GM18867 (cell line): ENCODE measurements around the gene ACAT2.
A peak's percentile ranks its signal among the peaks of the same experiment; 100 is the strongest.
"Not testable (repeated sequence)": the region's sequence is repeated elsewhere in the genome, so short reads cannot be mapped to it uniquely, and the experiment has no call there.

Experiments
- ATAC-seq: cut with Tn5 transposase; IDR thresholded peaks from one replicate; pipeline ENCODE4 v1.9.1; 2021; ENCODE audit warnings: mild to moderate bottlenecking, moderate library complexity; ENCODE audit not compliant: unreplicated experiment

ACAT2 gene

DNA sequence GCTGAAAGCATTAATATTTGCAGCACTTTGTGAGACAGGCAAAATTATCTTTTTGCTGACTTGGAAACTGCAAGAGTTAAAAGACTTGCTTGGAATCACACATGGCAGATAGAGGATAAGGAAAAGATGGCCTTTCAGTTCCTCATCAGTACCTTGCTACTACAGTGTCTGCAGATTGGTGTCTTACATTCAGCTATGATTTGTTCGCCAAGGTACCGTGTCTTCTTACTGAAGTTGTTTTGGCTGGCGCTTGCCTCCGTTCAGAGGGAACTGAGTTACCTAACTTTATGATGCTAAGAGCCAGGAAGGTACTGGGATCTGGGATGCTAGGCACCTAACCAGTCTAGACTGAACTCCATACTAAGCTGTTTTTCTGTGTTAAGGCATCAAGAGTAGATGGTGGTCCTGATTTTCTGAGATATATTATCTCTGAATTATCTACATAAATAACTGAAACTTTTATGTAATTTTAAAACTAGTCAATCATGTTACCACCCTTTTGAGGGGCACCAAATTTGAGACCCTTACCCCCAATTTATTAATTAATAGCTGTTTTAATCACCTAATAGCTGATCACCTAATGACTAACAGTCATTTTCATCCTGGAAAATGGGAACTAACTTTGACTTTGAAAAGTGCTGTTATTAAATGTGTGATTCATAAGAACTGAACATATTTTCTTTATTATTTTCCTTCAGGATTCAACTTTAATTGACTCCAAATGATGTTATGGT lies 32.1 kb upstream of the ACAT2 start:
- peak; percentile 23 for ATAC-seq

DNA sequence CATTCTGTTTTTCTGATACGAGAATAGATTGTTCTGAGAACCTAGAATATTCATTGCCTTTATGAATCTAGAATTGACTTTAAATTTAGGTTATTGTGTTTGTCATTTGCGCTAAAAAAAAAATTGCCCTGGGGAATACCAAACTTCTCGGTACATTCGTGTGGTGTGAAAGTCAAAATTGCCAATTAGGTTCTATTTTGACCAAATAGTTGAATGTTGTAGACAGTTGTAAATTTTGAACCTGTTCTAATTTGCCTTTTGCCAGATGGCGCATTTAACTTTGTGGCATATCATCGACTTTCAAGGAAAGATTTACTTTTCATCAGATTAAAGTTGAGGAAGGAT lies 31.5 kb upstream of the ACAT2 start:
- no peak for ATAC-seq

DNA sequence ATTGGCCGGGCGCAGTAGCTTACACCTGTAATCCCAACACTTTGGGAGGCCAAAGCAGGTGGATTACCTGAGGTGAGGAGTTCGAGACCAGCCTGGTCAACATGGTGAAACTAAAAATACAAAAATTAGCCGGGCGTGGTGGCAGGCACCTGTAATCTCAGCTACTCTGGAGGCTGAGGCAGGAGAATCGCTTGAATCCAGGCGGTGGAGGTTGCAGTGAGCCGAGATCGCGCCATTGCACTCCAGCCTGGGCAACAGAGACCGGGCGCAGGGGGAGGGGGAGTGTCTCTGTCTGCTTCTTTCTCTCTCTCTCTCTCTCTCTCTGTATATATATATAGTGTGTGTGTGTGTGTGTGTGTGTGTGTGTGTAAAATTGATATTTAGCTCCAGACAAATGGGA lies 29.3 kb upstream of the ACAT2 start:
- not testable (repeated sequence) for ATAC-seq

DNA sequence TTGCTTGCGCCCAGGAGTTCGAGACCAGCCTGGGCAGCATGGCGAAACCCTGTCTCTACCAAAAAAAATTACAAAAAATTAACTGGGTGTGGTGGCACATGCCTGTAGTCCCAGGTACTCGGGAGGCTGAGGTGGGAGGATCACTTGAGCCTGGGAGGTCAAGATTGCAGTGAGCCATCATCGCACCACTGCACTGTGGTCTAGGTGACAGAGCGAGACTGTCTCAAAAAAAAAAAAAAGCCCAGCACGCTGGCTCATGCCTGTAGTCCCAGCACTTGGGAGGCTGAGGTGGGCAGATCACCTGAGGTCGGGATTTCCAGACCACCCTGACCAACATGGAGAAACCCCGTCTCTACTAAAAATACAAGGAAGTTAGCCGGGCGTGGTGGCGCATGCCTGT lies 28.4 kb upstream of the ACAT2 start:
- not testable (repeated sequence) for ATAC-seq

DNA sequence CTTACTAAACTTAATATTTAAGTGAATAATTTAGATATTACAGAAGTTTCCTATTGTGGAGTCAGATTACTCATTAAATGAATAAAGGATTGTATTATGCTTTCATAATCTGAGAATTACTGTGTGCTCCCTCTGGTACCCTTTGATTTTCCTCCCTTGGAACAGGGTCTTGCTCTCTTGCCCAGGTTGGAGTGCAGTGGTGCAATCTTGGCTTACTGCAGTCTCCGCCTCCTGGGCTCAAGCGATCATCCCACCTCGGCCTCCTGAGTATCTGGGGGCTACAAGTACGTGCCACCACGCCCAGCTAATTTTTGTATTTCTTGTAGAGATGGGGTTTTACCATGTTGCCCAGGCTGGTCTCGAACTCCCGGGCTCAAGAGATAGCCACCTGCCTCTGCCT lies 24.9 kb upstream of the ACAT2 start:
- no peak for ATAC-seq

DNA sequence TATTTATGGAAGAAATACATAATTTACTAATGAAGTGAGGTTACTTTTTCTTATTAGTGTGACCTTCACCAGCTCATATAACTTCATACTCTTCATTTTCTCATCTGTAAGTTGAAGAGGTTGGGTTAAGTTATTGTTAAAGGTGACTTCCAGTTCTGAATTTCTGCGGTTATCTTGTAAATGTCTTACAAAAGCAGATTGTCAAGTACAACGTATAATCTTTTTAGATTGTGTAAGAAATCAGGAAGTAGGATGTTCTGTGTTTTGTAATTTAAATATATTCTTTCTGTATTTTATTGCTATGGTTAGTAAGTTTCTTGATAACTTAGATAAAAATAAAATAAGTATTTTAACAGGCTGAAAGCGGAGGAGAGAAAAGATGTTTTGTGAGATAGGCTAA lies 22.5 kb upstream of the ACAT2 start:
- ATAC-seq = no peak

DNA sequence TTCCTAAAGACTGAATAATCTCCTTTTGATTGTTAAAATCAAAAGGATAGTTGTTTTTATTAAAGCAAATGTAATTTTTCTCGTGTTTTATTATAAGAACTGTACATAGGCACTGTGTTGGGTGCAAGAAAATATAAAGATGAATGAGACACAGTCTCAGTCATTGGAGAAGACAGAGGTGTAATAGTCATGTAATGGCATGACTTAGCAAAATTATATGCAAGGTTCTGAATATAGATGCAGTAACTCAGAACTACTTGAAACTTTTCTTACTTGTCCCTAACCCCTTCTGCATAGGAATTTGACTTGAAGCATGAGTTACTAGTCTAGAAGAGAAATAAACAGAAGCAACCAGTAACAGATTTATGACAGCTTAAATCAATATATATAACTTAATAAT lies 19.7 kb upstream of the ACAT2 start:
- ATAC-seq = no peak

DNA sequence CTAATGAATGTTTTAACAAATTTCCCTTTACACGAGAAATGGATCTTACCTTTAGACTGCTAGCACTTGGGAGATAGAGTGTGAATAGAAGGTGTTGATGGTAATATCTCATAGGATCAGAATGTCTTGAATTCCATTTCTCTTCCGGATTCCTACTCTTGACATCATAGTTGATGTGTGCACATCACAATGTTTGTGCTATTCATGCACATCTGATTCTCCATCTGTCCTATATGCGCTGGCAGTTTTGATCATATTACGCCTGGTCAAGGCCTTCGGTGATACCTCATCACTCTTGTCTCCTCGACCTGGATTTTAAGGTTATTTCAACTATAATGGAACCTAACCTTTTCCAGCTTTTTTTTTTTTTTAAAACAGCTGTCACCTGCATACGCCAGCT lies 16.8 kb upstream of the ACAT2 start:
- no peak for ATAC-seq

DNA sequence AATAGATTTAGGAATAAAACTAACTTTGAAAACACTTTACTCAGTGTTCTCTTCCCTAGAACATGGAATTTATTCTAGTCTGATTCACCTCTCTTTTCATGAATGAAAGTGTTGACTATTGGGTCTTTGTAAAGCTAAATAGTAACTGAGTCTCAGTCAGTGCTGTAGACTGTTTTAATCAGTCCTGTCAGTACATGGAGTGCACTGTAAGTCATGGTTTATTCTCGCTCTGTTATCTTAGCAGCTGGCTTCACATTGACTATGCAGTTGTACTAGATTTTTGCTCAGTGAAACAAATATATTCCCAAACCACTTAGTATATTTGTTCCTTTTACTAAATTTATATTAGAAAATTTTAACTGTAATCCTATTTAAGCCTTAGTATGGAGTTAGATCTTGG lies 15.1 kb upstream of the ACAT2 start:
- ATAC-seq = no peak

DNA sequence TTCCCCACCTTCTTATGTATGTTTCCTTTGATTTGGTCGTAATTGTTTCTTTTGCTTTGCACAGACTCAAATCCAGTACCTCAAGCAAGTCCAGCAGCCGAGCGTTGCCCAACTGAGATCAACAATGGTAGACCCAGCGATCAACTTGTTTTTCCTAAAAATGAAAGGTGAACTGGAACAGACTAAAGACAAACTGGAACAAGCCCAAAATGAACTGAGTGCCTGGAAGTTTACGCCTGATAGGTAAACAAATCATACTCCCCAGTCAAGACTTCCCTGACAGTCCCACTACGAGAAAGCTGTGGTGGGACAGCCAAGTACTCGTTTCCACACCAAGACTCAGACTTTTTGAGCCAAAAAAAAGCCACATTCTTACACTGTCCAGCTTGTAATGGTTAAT lies 13.7 kb upstream of the ACAT2 start:
- not testable (repeated sequence) for ATAC-seq

DNA sequence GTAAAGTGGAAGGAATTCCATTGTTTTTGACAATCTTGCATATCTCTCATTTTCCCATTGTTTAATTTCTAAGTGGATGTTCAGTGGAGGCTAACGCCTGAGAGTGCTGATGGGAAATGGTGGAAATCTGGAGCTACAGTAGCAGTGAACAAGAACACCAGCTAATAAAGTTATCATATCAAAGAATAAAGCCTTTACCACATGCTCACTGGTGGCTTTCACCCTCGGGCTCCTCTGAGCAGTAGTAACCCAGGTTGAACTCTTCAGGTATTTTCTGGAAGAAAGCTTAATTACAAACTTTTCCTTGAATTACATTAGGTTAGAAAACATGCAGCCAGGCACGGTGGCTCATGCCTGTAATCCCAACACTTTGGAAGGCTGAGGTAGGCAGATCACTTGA lies 10.4 kb upstream of the ACAT2 start:
- ATAC-seq = no peak

DNA sequence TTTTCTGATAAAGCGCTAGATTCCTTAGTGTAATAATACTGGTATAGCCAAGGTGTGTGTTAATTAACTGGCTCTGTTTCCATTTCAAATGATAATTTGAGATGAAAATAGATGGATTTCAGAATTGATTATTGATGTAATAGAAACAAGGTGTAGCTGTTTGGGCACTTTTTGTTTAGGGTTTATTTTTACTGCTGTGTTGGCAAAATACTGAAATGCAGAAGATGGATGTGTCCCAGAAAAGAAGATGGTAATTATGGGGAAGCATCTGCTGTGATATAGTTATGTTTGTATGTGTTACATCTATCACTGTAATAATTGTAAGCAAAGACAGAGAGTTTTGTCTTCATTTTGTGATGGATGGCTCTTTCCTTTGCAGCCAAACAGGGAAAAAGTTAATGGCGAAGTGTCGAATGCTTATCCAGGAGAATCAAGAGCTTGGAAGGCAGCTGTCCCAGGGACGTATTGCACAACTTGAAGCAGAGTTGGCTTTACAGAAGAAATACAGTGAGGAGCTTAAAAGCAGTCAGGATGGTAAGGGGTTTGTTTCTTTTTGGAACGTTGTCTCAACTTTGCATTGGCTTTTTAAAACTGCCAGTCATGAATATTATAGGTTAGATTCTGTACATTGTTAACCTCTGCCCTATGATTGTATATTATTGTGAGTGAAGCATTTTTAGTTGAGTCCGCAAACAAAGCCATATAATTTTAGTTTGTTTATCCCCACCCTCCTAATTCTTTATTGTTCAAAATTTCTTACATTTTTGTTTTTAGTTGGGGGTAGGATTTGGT lies 8.6 kb upstream of the ACAT2 start:
- no peak for ATAC-seq

DNA sequence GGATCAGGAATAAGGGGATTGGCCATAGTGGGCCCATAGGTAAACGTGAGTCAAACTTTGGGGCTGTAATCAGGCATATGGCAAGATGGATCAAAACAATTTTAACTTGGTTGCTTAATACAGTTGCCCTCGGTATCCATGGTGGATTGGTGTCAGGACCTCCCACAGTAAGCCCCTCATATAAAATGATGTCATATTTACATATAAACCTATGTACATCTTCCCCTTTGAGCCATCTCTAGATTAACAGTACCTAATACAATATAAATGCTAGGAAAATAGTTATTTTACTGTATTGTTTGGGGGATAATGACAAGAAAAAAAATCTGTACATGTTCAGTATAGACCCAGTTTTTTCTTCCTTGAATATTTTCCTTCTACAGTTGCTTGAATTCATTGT lies 7.4 kb upstream of the ACAT2 start:
- ATAC-seq = no peak

DNA sequence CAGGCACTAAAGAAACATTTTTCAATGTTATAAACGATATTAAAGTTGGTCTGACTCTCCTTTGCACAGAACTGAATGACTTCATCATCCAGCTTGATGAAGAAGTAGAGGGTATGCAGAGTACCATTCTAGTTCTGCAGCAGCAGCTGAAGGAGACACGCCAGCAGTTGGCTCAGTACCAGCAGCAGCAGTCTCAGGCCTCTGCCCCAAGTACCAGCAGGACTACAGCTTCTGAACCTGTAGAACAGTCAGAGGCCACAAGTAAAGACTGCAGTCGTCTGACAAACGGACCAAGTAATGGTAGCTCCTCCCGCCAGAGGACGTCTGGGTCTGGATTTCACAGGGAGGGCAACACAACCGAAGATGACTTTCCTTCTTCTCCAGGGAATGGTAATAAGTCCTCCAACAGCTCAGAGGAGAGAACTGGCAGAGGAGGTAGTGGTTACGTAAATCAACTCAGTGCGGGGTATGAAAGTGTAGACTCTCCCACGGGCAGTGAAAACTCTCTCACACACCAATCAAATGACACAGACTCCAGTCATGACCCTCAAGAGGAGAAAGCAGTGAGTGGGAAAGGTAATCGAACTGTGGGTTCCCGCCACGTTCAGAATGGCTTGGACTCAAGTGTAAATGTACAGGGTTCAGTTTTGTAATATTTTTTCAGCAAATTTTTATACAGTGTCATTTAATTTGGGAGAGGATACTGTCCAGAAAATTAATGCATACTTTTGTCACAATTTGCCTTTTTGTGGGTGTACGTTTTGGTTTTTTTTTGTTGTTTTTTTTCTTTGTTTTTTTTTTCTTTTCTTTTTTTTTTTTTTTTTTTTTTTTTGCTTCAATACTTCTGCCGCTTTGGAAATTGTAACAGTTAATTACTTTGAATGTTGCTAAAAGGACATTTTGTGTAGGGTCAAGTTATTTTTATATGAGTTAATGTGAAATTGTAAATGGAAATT lies 6.6 kb upstream of the ACAT2 start:
- no peak for ATAC-seq

DNA sequence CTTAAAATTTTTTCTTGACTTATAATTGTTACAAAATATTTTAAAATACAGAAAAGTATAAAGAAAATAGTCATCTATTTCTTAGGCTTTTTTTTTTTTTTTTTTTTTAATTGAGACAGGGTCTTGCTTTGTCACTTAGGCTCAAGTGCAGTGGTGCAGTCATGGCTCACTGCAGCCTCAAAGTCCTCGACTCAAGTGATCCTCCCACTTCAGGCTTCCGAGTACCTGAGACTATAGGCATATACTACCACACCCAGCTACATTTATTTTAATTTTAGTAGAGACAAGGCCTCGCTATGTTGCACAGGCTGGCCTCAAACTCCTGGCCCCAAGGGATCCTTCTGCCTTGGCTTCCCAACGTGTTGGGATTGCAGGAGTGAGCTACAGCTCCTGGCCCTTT lies 5.3 kb upstream of the ACAT2 start:
- ATAC-seq = no peak

DNA sequence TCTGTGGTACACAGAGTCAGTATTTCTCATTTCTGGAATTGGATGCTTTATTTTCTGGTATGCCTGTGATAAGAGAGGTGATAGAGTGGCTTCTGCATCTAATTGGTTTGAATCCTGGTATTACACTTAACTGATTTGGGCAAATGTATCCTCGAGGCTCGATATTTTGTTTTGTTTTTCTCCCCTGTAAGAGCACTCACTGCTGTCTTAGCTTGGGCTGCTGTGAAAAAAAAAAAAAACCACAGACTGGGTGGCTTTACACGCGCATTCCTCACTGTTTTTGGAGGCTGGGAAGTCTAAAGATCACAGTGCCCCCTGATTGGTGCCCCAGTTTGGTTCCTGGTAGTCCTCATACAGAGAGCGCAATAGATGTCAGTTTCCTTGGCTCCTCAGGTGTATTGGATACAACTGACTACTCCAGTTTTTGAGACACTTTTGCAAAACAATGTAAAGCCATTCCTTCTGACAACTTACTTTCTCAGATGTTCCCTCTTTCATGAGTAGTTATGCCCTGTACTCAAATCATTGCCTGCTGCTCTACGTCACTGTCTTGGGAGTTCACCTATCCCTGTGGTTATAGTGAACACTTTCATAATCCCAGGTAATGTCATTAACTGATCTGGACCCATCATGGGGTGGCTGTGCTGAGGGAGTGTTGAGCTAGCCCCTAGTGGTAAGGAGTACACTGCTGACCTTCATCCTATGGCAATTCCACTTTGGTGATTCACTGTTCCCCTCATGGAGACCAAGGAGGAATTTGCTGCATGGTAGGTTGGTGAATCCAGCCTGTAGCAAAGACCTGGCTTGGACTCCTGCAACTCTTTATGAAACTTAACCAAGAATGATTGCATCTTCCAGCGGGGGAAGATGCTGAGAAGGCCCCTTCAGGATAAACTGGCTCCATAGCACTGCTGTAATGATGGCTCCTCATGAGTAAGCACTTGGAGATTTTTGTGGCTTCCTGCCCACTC lies 3.5 kb upstream of the ACAT2 start:
- ATAC-seq = no peak

DNA sequence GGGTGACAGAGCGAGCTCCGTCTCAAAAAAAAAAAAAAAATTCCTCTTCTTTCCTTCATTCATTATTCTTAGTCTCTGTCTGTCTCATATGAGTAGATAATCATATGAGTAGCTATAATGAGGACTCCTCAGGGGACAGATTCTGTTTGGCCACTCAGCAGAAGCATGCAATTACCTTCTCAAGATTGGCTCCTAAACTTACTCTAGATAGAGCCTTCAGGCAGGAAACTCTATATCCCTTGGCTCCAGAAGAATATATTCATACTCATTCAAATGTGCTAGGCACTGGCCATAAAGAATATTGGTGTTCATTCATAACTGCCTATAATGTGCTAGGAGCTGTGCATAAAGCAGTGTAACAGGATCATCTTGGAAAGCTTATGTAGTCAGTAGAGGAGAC lies 2.2 kb upstream of the ACAT2 start:
- no peak for ATAC-seq

DNA sequence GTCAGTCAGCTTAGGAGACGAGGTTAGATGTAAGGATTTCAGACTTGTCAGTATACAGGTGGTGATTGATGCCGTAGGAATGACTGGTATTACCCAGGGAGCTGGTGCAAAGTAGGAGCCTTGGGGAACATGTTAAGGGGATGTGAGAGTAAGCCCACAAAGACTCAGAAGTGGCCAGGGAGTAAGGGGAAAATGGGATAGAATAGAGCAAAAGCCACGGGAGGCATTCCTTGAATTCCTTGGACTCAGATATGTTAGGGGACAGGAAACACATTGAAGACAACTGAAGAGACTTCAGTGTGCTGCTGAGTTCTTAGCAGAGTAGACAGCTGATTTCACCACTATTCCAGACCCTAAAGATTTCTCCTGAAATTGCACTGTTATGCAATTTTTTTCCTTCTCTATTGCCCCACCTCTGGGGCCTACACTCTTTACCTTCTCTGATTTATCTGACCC lies 1.2 kb upstream of the ACAT2 start:
- ATAC-seq = no peak

DNA sequence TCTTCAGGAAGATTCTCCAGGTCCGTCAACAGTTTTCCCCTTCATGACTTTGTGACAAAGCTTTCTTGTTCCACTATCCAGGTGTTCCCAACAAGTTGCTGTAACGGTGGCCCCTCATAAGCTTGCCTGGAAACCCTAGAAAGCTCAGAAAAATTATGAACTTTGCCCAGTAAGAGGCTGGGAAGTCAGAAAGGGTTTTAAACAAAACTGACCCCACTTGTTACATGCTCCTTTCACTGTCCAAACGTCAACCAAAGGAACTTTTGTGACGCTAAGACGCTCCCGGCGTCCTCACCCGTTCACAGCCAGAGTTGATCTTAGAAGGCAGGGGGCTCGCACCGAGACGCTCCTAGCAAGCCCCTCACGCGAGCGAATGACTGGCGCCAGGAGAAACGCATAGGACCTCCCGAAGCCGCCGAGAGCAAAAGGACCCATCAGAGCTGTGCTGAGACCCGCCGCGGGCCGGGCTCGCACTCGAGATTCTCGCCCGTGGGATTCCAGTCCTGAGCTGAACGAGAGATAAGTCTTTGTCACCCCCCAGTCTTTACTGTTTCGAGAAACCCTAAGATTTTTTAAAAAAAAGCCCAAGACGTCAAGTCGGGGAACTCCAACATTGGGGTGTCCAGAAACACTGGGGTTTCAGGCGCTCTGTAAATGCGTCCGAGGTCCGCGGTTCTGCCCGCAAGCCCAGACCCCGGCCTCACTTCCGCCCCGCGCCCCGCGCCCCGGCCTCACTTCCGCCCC lies 544 bp upstream of the ACAT2 start:
- ATAC-seq = peak; percentile 2
